Liver (tissue), 9 donors: ENCODE measurements around the gene ADAM11. TPM values are rescaled to one million over a fixed set of nuclear protein-coding genes. Genes with fewer than 3 reads are reported as not detected.

ENCODE experiments used
- DNase-seq: peaks from one replicate; pipeline ENCODE4 v3.0.0-alpha.2; 2017; ENCODE audit warnings: low spot score
- H3K27ac ChIP-seq, 2 donors: one replicate each; pipeline ENCODE4 v1.7.0; 2013; ENCODE audit warnings: inconsistent platforms in 2 of 2, low read length in 2 of 2, control low read depth in 1 of 2, low read depth in 1 of 2, mild to moderate bottlenecking in 1 of 2
- H3K27me3 ChIP-seq, 4 donors: one replicate each; pipeline versions ENCODE4 v1.6.1 to v1.7.0; 2013; ENCODE audit warnings: low read length in 3 of 4, inconsistent platforms in 1 of 4, mild to moderate bottlenecking in 1 of 4, moderate library complexity in 1 of 4; ENCODE audit not compliant: control insufficient read depth in 4 of 4, insufficient read depth in 4 of 4
- H3K36me3 ChIP-seq, 4 donors: one replicate each; pipeline versions ENCODE4 v1.6.1 to v1.7.0; 2013; ENCODE audit warnings: low read length in 3 of 4, mild to moderate bottlenecking in 3 of 4, low read depth in 1 of 4, moderate library complexity in 1 of 4; ENCODE audit not compliant: control insufficient read depth in 4 of 4, insufficient read depth in 3 of 4
- H3K4me1 ChIP-seq, 4 donors: one replicate each; pipeline versions ENCODE4 v1.6.1 to v1.7.0; 2013; ENCODE audit warnings: low read length in 3 of 4, mild to moderate bottlenecking in 3 of 4, moderate library complexity in 1 of 4; ENCODE audit not compliant: control insufficient read depth in 4 of 4, insufficient read depth in 4 of 4
- H3K4me3 ChIP-seq, 3 donors: one replicate each; pipeline versions ENCODE4 v1.6.1 to v1.7.0; 2013; ENCODE audit warnings: low read length in 3 of 3, control low read depth in 1 of 3, low read depth in 1 of 3, mild to moderate bottlenecking in 1 of 3
- H3K9ac ChIP-seq, 2 donors: one replicate each; pipeline ENCODE4 v1.7.0; 2013; ENCODE audit warnings: low read length in 2 of 2, mild to moderate bottlenecking in 2 of 2, moderate library complexity in 2 of 2, control low read depth in 1 of 2, low read depth in 1 of 2
- H3K9me3 ChIP-seq, 4 donors: one replicate each; pipeline versions ENCODE4 v1.6.1 to v1.7.0; 2013; ENCODE audit warnings: low read length in 3 of 4; ENCODE audit not compliant: control insufficient read depth in 4 of 4
- EGR1 ChIP-seq, 2 donors: IDR thresholded peaks; 2 replicates each; pipeline ENCODE4 v1.6.1; 2016 to 2018; ENCODE audit warnings: antibody characterized with exemption in 2 of 2, low read depth in 2 of 2
- FOXA1 ChIP-seq: IDR thresholded peaks from 2 replicates; pipeline ENCODE4 v1.6.1; 2016; ENCODE audit warnings: antibody characterized with exemption
- GABPA ChIP-seq, 2 donors: IDR thresholded peaks in 1 of 2; conservative IDR thresholded peaks in 1 of 2; 2 replicates each; pipeline ENCODE4 v1.6.1; 2016; ENCODE audit warnings: antibody characterized with exemption in 2 of 2, mild to moderate bottlenecking in 1 of 2, moderate library complexity in 1 of 2
- HNF4A ChIP-seq, 2 donors: conservative IDR thresholded peaks; 2 replicates each; pipeline ENCODE4 v1.6.1; 2016; ENCODE audit warnings: antibody characterized with exemption in 2 of 2, mild to moderate bottlenecking in 2 of 2
- HNF4G ChIP-seq: IDR thresholded peaks from 2 replicates; pipeline ENCODE4 v1.6.1; 2016; ENCODE audit warnings: antibody characterized with exemption
- JUND ChIP-seq, 2 donors: IDR thresholded peaks; 2 replicates each; pipeline ENCODE4 v1.6.1; 2016; ENCODE audit warnings: antibody characterized with exemption in 2 of 2
- MAX ChIP-seq: IDR thresholded peaks from 2 replicates; pipeline ENCODE4 v1.6.1; 2016; ENCODE audit warnings: antibody characterized with exemption
- NR2F2 ChIP-seq: IDR thresholded peaks from 2 replicates; pipeline ENCODE4 v1.6.1; 2016; ENCODE audit warnings: antibody characterized with exemption
- RAD21 ChIP-seq, 2 donors: IDR thresholded peaks; 2 replicates each; pipeline ENCODE4 v1.6.1; 2016; ENCODE audit warnings: antibody characterized with exemption in 2 of 2, mild to moderate bottlenecking in 2 of 2
- REST ChIP-seq: IDR thresholded peaks from 2 replicates; pipeline ENCODE4 v1.6.1; 2016; ENCODE audit warnings: antibody characterized with exemption, mild to moderate bottlenecking
- RXRA ChIP-seq, 2 donors: IDR thresholded peaks; 2 replicates each; pipeline ENCODE4 v1.6.1; 2017 to 2018; ENCODE audit warnings: antibody characterized with exemption in 2 of 2, mild to moderate bottlenecking in 1 of 2
- SP1 ChIP-seq: IDR thresholded peaks from 2 replicates; pipeline ENCODE4 v1.6.1; 2018; ENCODE audit warnings: antibody characterized with exemption, mild to moderate bottlenecking
- YY1 ChIP-seq: IDR thresholded peaks from 2 replicates; pipeline ENCODE4 v1.6.1; 2016; ENCODE audit warnings: antibody characterized with exemption, mild to moderate bottlenecking
- ZBTB33 ChIP-seq: IDR thresholded peaks from 2 replicates; pipeline ENCODE4 v1.6.1; 2016; ENCODE audit warnings: antibody characterized with exemption
- WGBS: extraction: QIAGEN DNeasy Blood & Tissue Kit; methylation state at CpG from one replicate; pipeline ENCODE4 v1.1.7; 2013; 5-methylcytosine and 5-hydroxymethylcytosine counted together
- polyA plus RNA-seq, 2 donors: library from polyadenylated mRNA; stranded (reverse) in 1 of 2; unstranded in 1 of 2; fragments of 200-250 nt in 1 of 2; fragments of >200 nt in 1 of 2; fragmentation: Nextera tagmentation in 1 of 2; extraction: Ambion mirVana in 1 of 2; gene quantifications; one replicate each; pipeline versions ENCODE4 v1.2.1 to v1.2.3, GENCODE V29; 2013 to 2015
- total RNA-seq, 2 donors: library from RNA; depleted of rRNA; stranded (reverse); fragments of >200 nt; gene quantifications; one replicate each; pipeline ENCODE4 v1.2.3, GENCODE V29; 2014
- TF ChIP-seq, protein P1 (sequence below): IDR thresholded peaks from 2 replicates; pipeline ENCODE4 v1.6.1; 2016; ENCODE audit warnings: antibody characterized with exemption
- TF ChIP-seq, protein P2 (sequence below): fragments of 150-350 bp; IDR thresholded peaks from 2 replicates; pipeline ENCODE4 v1.5.1; 2017; ENCODE audit warnings: improper control_type of control experiment, low read depth, low read length; ENCODE audit not compliant: missing input control
- donor health status: healthy.
- donor health status: healthy.
- donor health status: healthy.
- donor health status: healthy.
- donor health status: healthy.

The ADAM11 gene
- total and polyA plus RNA-seq, 4 donors: 0.06 to 1.1 (median 0.08) TPM; not detected in 1

DNA sequence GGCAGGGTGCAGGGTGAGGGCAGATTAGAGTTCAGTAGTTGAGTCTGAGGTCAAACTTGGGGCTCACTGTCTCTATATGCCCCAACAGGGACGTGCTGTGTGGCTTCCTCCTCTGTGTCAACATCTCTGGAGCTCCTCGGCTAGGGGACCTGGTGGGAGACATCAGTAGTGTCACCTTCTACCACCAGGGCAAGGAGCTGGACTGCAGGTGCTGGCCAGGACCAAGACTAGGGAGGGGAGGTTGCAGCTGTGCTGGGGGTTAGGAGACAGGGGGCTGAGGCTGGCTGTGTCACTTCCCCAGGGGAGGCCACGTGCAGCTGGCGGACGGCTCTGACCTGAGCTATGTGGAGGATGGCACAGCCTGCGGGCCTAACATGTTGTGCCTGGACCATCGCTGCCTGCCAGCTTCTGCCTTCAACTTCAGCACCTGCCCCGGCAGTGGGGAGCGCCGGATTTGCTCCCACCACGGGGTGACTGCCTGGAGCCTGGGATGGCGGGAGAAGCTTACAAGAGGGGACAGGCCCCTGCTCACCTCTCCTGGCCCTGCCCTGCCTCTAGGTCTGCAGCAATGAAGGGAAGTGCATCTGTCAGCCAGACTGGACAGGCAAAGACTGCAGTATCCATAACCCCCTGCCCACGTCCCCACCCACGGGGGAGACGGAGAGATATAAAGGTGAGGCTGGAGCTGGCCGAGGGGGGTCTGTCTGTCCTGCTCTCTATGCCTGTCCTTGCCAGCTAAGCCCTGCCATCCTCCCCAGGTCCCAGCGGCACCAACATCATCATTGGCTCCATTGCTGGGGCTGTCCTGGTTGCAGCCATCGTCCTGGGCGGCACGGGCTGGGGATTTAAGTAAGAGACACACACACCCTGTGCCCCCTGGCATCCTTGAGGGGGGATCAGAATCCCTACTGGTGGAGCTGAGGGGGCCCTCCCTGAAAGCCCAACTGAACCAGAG is 18.9 kb downstream of the ADAM11 start:
- Histone ChIP-seq H3K9ac (no peak overlapping the region), H3K4me3 (no peak overlapping the region), H3K4me1 (peaks cover 6 to 28% (median 17%) of the 10 kb centered on the region in 4 donors), H3K27ac (no peak overlapping the region), H3K27me3 (peaks cover 0 to 5% (median 2%) of the 10 kb centered on the region in 4 donors), H3K9me3 (no peaks in the 10 kb centered on the region), H3K36me3 (no peaks in the 10 kb centered on the region)
- no peak for DNase-seq
- TF ChIP-seq RXRA (IDR thresholded peaks at IDR 0.05) (no peak), HNF4A (conservative IDR thresholded peaks at IDR 0.05) (no peak), SP1 (no peak), GABPA (IDR thresholded peaks at IDR 0.05 in 1 of 2, conservative IDR thresholded peaks at IDR 0.05 in 1 of 2) (no peak), EGR1 (IDR thresholded peaks at IDR 0.05; ENCODE audit: low read depth in 2 of 2) (no peak), HNF4G (no peak), JUND (IDR thresholded peaks at IDR 0.05) (no peak)
- TF ChIP-seq, protein P1, sequence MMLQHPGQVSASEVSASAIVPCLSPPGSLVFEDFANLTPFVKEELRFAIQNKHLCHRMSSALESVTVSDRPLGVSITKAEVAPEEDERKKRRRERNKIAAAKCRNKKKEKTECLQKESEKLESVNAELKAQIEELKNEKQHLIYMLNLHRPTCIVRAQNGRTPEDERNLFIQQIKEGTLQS: no peak
- 88% methylated on average over 20 of the region's 20 CpGs for WGBS

DNA sequence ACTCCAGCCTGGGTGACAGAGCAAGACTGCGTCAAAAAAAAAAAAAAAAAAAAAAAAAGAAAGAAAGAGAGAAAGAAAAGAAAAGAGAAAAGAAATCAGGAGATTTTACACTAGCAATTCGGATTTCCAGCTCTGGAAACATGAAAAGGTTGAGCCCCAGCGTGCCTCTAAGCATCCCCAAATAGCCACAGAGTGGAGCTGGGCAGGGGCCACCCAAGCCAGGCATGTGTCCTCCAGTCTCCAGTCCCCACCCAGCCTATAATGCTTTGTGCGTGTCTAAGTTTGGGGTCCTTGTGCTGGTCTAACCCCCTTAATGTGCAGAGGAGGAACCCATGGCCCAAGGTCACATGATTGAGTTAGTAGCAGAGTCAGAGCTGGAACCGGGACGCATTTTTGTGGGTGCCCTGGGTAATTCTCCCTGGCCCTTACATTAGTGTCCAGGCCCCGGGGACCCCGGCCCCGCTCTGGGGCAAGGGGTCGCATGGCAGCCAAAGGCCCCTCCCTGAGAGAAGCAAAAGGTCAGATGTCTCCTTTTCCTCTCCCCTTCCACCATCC is 19.9 kb downstream of the ADAM11 start:
- DNase-seq: no peak
- Histone ChIP-seq H3K27me3 (peaks cover 0 to 5% (median 2%) of the 10 kb centered on the region in 4 donors), H3K9me3 (no peaks in the 10 kb centered on the region), H3K4me3 (no peak overlapping the region), H3K9ac (no peak overlapping the region), H3K27ac (no peak overlapping the region), H3K36me3 (no peaks in the 10 kb centered on the region), H3K4me1 (peaks cover 6 to 28% (median 17%) of the 10 kb centered on the region in 4 donors)
- 30% methylated on average over 10 of the region's 10 CpGs for WGBS
- no peak for TF ChIP-seq ZBTB33
- TF ChIP-seq GABPA (IDR thresholded peaks at IDR 0.05 in 1 of 2, conservative IDR thresholded peaks at IDR 0.05 in 1 of 2): no peak
- TF ChIP-seq, protein P1: no peak
- no peak for TF ChIP-seq FOXA1
- TF ChIP-seq EGR1 (IDR thresholded peaks at IDR 0.05; ENCODE audit: low read depth in 2 of 2): no peak
- TF ChIP-seq MAX: no peak
- no peak for TF ChIP-seq REST
- TF ChIP-seq, protein P2, sequence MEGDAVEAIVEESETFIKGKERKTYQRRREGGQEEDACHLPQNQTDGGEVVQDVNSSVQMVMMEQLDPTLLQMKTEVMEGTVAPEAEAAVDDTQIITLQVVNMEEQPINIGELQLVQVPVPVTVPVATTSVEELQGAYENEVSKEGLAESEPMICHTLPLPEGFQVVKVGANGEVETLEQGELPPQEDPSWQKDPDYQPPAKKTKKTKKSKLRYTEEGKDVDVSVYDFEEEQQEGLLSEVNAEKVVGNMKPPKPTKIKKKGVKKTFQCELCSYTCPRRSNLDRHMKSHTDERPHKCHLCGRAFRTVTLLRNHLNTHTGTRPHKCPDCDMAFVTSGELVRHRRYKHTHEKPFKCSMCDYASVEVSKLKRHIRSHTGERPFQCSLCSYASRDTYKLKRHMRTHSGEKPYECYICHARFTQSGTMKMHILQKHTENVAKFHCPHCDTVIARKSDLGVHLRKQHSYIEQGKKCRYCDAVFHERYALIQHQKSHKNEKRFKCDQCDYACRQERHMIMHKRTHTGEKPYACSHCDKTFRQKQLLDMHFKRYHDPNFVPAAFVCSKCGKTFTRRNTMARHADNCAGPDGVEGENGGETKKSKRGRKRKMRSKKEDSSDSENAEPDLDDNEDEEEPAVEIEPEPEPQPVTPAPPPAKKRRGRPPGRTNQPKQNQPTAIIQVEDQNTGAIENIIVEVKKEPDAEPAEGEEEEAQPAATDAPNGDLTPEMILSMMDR: no peak
- no peak for TF ChIP-seq HNF4G
- no peak for TF ChIP-seq RXRA (IDR thresholded peaks at IDR 0.05)
- TF ChIP-seq YY1: no peak
- no peak for TF ChIP-seq JUND (IDR thresholded peaks at IDR 0.05)
- no peak for TF ChIP-seq SP1
- TF ChIP-seq NR2F2: no peak
- no peak for TF ChIP-seq RAD21 (IDR thresholded peaks at IDR 0.05)
